HCT116 (cell line): ENCODE results near the gene DDR1. TPM values are rescaled to one million over a fixed set of nuclear protein-coding genes. Genes with fewer than 3 reads are reported as not detected.

Experiments used
- ATAC-seq: fragments of 200-7000 bp; cut with Tn5 transposase; 2 replicates; pipeline ENCODE4 v1.9.1; 2020; ENCODE audit warnings: mild to moderate bottlenecking, moderate library complexity
- BruUV-seq: library from RNA; stranded (reverse); fragments of 400-500 nt; replicated peaks from 2 replicates; lab custom pipeline; 2021; lab: Mats Ljungman, UMichigan
- CTCF ChIA-PET: fragments of 300-600 bp; sonication (Branson Sonifier 250); formaldehyde crosslinking; loops from one replicate; lab custom pipeline; 2021; ENCODE audit warnings: antibody characterized with exemption; lab: Charles Lee
- POLR2A ChIA-PET: fragments of 300-600, 350-600 bp; sonication (Branson Sonifier 250); formaldehyde crosslinking; loops from one replicate; lab custom pipeline; 2021; ENCODE audit warnings: antibody characterized with exemption; lab: Charles Lee
- RAD21 ChIA-PET, 2 experiments: fragments of 300-600 bp; sonication (Branson Sonifier 250); formaldehyde crosslinking; loops; one replicate each; lab custom pipeline; 2023; ENCODE audit warnings: low total read pairs in 2 of 2; ENCODE audit not compliant: uncharacterized antibody in 2 of 2, unreplicated experiment in 2 of 2, low non-redundant PET in 1 of 2; lab: Charles Lee
- DNase-seq: peaks from one replicate; pipeline ENCODE4 v3.0.0-alpha.2; 2010; ENCODE audit warnings: low read depth, low spot score
- H2AFZ ChIP-seq: fragments of 200-600 bp; shearing (Covaris generic), sonication (generic); 2 replicates; pipeline ENCODE4 v1.6.1; 2017; ENCODE audit warnings: low read depth, mixed run types, mixed read lengths, antibody characterized with exemption, low read length; ENCODE audit not compliant: poor library complexity, severe bottlenecking
- H3K27ac ChIP-seq: 2 replicates; pipeline ENCODE4 v1.5.1; 2012; ENCODE audit warnings: low read depth, low read length
- H3K27me3 ChIP-seq: fragments of 200-600 bp; sonication (generic); 2 replicates; pipeline ENCODE4 v1.6.1; 2016; ENCODE audit warnings: mixed run types, low read length, mixed read lengths; ENCODE audit not compliant: insufficient read depth
- H3K36me3 ChIP-seq, 2 experiments: fragments of 200-500 bp in 1 of 2; fragments of 200-600 bp in 1 of 2; sonication (Bioruptor generic) in 1 of 2; sonication (generic) in 1 of 2; 2 replicates each; pipeline versions ENCODE4 v1.5.1 to v1.6.1; 2014 to 2016; ENCODE audit warnings: low read length in 2 of 2, inconsistent platforms in 1 of 2, mixed read lengths in 1 of 2, mixed run types in 1 of 2; ENCODE audit not compliant: insufficient read depth in 2 of 2, control insufficient read depth in 1 of 2
- H3K4me1 ChIP-seq, 2 experiments: fragments of 200-600 bp in 1 of 2; sonication (generic) in 1 of 2; 2 replicates each; pipeline versions ENCODE4 v1.5.1 to v1.6.1; 2012 to 2017; ENCODE audit warnings: low read length in 2 of 2, inconsistent platforms in 1 of 2, mild to moderate bottlenecking in 1 of 2, mixed read lengths in 1 of 2, mixed run types in 1 of 2, moderate library complexity in 1 of 2; ENCODE audit not compliant: insufficient read depth in 2 of 2, control insufficient read depth in 1 of 2
- H3K4me2 ChIP-seq: fragments of 200-600 bp; sonication (generic); 2 replicates; pipeline ENCODE4 v1.6.1; 2017; ENCODE audit warnings: mixed run types, low read length, mixed read lengths
- H3K4me3 ChIP-seq, 2 experiments: fragments of 200-600 bp in 1 of 2; sonication (generic) in 1 of 2; replicated peaks in 1 of 2; 2 replicates each; pipeline ENCODE4 v1.5.1; 2011 to 2016; ENCODE audit warnings: low read length in 2 of 2, control low read depth in 1 of 2, low read depth in 1 of 2, mild to moderate bottlenecking in 1 of 2, mixed read lengths in 1 of 2, mixed run types in 1 of 2
- H3K79me2 ChIP-seq: fragments of 200-600 bp; sonication (generic); 2 replicates; pipeline ENCODE4 v1.6.1; 2017; ENCODE audit warnings: mild to moderate bottlenecking, mixed run types, low read length, moderate library complexity, mixed read lengths; ENCODE audit not compliant: insufficient read depth
- H3K9ac ChIP-seq: fragments of 200-600 bp; sonication (generic); 2 replicates; pipeline ENCODE4 v1.6.1; 2016; ENCODE audit warnings: low read length, mixed read lengths
- H3K9me2 ChIP-seq: fragments of 200-600 bp; sonication (generic), shearing (Covaris generic); 2 replicates; pipeline ENCODE4 v1.6.1; 2017; ENCODE audit warnings: mixed run types, mild to moderate bottlenecking, moderate library complexity; ENCODE audit not compliant: insufficient read depth
- H3K9me3 ChIP-seq, 2 experiments: fragments of 200-500 bp in 1 of 2; fragments of 200-600 bp in 1 of 2; sonication (Bioruptor generic) in 1 of 2; sonication (generic) in 1 of 2; 2 replicates each; pipeline ENCODE4 v1.6.1; 2014 to 2017; ENCODE audit warnings: low read length in 2 of 2, mixed read lengths in 2 of 2, inconsistent platforms in 1 of 2, low read depth in 1 of 2, mild to moderate bottlenecking in 1 of 2, mixed run types in 1 of 2, moderate library complexity in 1 of 2; ENCODE audit not compliant: control insufficient read depth in 1 of 2, insufficient read depth in 1 of 2
- H4K20me1 ChIP-seq: fragments of 200-600 bp; sonication (generic), shearing (Covaris generic); 2 replicates; pipeline ENCODE4 v1.6.1; 2017; ENCODE audit warnings: mixed run types, mild to moderate bottlenecking, moderate library complexity; ENCODE audit not compliant: insufficient read depth
- EZH2phosphoT487 ChIP-seq: fragments of 200-600 bp; IDR thresholded peaks from 2 replicates; pipeline ENCODE4 v1.6.1; 2018; ENCODE audit warnings: antibody characterized with exemption, borderline replicate concordance
- intact Hi-C: fragments of 100-400 bp; cut with micrococcal nuclease; formaldehyde crosslinking; loops from 2 replicates; pipeline ENCODE4 v1.10.0; 2022
- total RNA-seq: library from RNA; stranded (reverse); gene quantifications from one replicate; pipeline ENCODE4 v1.2.1, GENCODE V29; 2021; ENCODE audit not compliant: unreplicated experiment
- TF ChIP-seq, protein P1 (sequence below): IDR thresholded peaks from 2 replicates; pipeline ENCODE4 v1.6.1; 2012
- TF ChIP-seq, protein P2 (sequence below), 3 experiments: fragments of 200-600 bp in 1 of 3; sonication (generic) in 1 of 3; IDR thresholded peaks in 2 of 3; conservative IDR thresholded peaks in 1 of 3; 2 replicates each; pipeline ENCODE4 v1.5.1; 2012 to 2017; ENCODE audit warnings: low read depth in 2 of 3, low read length in 2 of 3, antibody characterized with exemption in 1 of 3, borderline replicate concordance in 1 of 3, control low read depth in 1 of 3, mild to moderate bottlenecking in 1 of 3, mixed read lengths in 1 of 3, mixed run types in 1 of 3, moderate library complexity in 1 of 3; ENCODE audit not compliant: insufficient read depth in 1 of 3

Gene DDR1
- total RNA-seq, 1 experiment from 2014 or later: 211 TPM

DNA sequence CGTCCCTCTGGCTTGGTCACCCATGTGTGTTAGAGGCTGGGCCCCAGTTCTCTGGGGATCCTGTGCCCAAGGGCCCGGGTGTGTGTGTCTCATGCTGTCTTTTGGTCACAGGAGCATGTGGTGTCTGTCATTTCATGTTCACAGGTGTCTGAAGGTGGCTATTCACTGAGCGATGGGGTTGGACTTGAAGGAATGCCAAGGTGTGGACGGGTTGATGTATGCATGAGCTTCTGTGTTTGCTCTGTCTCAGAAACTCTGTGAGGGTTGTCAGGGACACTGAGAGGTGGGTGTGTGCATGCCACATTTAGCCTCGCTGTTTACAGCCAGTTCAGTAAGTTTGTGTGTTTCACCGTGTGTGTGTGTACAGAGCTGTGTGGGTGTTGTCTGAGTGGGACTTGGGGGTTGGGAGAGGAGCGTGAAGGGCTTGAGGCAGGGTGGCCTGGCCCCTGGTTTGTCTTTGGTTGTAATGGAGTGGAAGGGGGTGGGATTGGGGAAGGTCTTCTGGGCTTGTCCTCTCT is 1.2 kb downstream of the DDR1 start:
- ChIA-PET POLR2A (interaction anchor here (0.6 to 0.7 kb wide), 2 partner anchors 11 to 28 kb away, joined by 4 read pairs; no protein-coding TSS in a partner anchor), CTCF (no interaction called here), RAD21 (no interaction called here)
- DNase-seq (no peak), ATAC-seq (peak; percentile 6)
- Histone ChIP-seq H3K9ac (peak overlapping the region; percentile 92), H3K27ac (peak overlapping the region; percentile 99), H3K79me2 (peaks cover 76% of the 10 kb centered on the region), H3K9me3 (no peaks in the 10 kb centered on the region), H3K4me3 (peak overlapping the region; percentile 83 to 87), H3K9me2 (no peaks in the 10 kb centered on the region), H2AFZ (no peak overlapping the region), H3K4me2 (peak overlapping the region; percentile 99), H3K4me1 (peaks cover 50 to 65% of the 10 kb centered on the region in 2 experiments), H3K27me3 (no peaks in the 10 kb centered on the region), H4K20me1 (no peaks in the 10 kb centered on the region), H3K36me3 (peaks cover 9 to 18% of the 10 kb centered on the region in 2 experiments; a peak in 3 of 4 replicates)
- TF ChIP-seq, protein P1, sequence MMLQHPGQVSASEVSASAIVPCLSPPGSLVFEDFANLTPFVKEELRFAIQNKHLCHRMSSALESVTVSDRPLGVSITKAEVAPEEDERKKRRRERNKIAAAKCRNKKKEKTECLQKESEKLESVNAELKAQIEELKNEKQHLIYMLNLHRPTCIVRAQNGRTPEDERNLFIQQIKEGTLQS: no peak
- TF ChIP-seq, protein P2, sequence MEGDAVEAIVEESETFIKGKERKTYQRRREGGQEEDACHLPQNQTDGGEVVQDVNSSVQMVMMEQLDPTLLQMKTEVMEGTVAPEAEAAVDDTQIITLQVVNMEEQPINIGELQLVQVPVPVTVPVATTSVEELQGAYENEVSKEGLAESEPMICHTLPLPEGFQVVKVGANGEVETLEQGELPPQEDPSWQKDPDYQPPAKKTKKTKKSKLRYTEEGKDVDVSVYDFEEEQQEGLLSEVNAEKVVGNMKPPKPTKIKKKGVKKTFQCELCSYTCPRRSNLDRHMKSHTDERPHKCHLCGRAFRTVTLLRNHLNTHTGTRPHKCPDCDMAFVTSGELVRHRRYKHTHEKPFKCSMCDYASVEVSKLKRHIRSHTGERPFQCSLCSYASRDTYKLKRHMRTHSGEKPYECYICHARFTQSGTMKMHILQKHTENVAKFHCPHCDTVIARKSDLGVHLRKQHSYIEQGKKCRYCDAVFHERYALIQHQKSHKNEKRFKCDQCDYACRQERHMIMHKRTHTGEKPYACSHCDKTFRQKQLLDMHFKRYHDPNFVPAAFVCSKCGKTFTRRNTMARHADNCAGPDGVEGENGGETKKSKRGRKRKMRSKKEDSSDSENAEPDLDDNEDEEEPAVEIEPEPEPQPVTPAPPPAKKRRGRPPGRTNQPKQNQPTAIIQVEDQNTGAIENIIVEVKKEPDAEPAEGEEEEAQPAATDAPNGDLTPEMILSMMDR (IDR thresholded peaks at IDR 0.05 in 2 of 3, conservative IDR thresholded peaks at IDR 0.05 in 1 of 3; ENCODE audit: borderline replicate concordance in 1 of 3, insufficient read depth in 1 of 3, low read depth in 2 of 3, low read length in 2 of 3): no peak
- no peak for TF ChIP-seq EZH2phosphoT487
- BruUV-seq: TSS peak; percentile 88
- intact Hi-C loops: loop anchor here (2.0 kb wide), 1 partner anchor 23 kb away; the partner anchor contains the start of gene GTF2H4
